Astrocyte of the cerebellum (primary cell): ENCODE data around the gene ZBTB33.

ENCODE experiments used
- DNase-seq: peaks from one replicate; pipeline ENCODE4 v3.0.0-alpha.2; 2011; ENCODE audit warnings: low read depth
- H3K4me3 ChIP-seq: 2 replicates; pipeline ENCODE4 v1.5.1; 2011; ENCODE audit warnings: mild to moderate bottlenecking, low read depth, low read length, moderate library complexity
- CTCF ChIP-seq: IDR thresholded peaks from 2 replicates; pipeline ENCODE4 v1.5.1; 2012; ENCODE audit warnings: low read length, low read depth, moderate library complexity, mild to moderate bottlenecking; ENCODE audit errors: missing control alignments
- in situ Hi-C: cut with HindIII; loops from 2 replicates; pipeline ENCODE4 v1.10.0; 2017; ENCODE audit warnings: low sequenced_read_pairs

Gene ZBTB33

GRCh38 chrX:120299928-120300327, 49.3 kb downstream of the ZBTB33 start:
- H3K4me3 ChIP-seq, result no peak overlapping the region
- TF ChIP-seq CTCF, result no peak
- in situ Hi-C loops, result no loop called here
- no peak for DNase-seq

- in situ Hi-C loops, result no loop called here
- no peak for TF ChIP-seq CTCF
- DNase-seq, result no peak
- H3K4me3 ChIP-seq, result no peak overlapping the region
These were observed 50.9 kb downstream of the ZBTB33 start for GRCh38 chrX:120301497-120301896.

GRCh38 chrX:120301960-120302359, 51.3 kb downstream of the ZBTB33 start:
- no peak for TF ChIP-seq CTCF
- no peak for DNase-seq
- in situ Hi-C loops, result no loop called here
- no peak overlapping the region for H3K4me3 ChIP-seq

- H3K4me3 ChIP-seq, result no peak overlapping the region
- in situ Hi-C loops, result no loop called here
These were observed 51.8 kb downstream of the ZBTB33 start for GRCh38 chrX:120302434-120302833.

GRCh38 chrX:120304256-120304655, 53.6 kb downstream of the ZBTB33 start:
- in situ Hi-C loops, result no loop called here
- H3K4me3 ChIP-seq, result no peak overlapping the region
- DNase-seq, result no peak
- TF ChIP-seq CTCF, result no peak

More at GRCh38 chrX:120302434-120302833, 51.8 kb downstream of the ZBTB33 start:
- no peak for DNase-seq
- no peak for TF ChIP-seq CTCF

GRCh38 chrX:120305531-120306141, 55.0 kb downstream of the ZBTB33 start:
- DNase-seq, result no peak
- no peak overlapping the region for H3K4me3 ChIP-seq
- in situ Hi-C loops, result no loop called here
- no peak for TF ChIP-seq CTCF
